Anterior cingulate cortex (tissue), 58 donors: ENCODE results near the gene PKDCC.
"Not testable (repeated sequence)": the region's sequence is repeated elsewhere in the genome, so short reads cannot be mapped to it uniquely, and the experiment has no call there.

Experiments used
- DNase-seq, 58 donors: peaks; one replicate each; lab custom pipeline; 2025; lab: John Stamatoyannopoulos, UW

PKDCC gene

DNA sequence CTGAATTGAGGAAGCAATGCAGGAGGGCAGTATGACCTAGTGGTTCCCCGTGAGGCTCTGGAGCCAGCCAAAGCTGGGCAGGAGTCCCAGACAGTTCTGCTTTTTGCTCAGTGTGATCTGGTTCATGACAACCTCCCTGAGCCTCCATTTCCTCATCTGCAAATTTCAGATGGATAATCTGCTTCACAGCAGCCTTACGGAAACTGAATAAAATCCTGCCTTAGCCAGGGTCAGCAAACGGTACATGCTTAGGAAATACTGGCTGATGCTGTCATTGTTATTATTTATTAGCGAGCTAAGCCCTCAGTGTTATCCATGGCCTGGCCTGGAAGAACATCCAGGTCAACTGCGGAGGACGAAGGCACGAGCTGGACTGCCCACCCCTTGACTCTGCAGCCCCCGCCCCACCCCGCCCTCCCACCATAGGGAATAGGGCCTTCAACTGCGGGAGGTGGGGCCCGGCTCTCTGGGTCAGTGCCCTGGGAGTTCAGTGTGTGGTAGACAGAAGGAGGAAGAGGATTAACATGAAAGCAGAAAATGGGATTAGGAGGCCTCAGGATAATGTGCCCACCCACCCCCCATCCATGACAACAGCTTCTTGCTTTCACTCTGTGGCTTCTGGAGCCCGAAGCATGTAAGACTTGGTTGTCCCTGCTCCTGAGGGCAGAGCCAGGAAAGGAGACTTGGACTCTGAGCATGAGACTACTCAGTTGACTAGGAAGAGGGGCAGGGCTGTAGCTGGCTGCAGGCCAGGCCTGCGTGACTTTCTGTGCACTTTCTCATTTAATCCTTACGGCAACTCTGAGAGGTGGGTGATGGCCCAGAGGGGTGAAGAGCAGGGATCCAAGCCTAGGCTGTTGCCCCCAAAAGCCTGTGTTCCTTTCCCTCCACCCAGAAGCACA lies 13.1 kb downstream of the PKDCC start:
- DNase-seq = peak in 5 of 58 donors; percentile 12 to 30 (median 13)

- no peak for DNase-seq
These were observed 14.0 kb downstream of the PKDCC start for GRCh38 chr2:42061839-42062238.

- no peak for DNase-seq
These were observed 15.8 kb downstream of the PKDCC start for GRCh38 chr2:42063431-42064171.

DNA sequence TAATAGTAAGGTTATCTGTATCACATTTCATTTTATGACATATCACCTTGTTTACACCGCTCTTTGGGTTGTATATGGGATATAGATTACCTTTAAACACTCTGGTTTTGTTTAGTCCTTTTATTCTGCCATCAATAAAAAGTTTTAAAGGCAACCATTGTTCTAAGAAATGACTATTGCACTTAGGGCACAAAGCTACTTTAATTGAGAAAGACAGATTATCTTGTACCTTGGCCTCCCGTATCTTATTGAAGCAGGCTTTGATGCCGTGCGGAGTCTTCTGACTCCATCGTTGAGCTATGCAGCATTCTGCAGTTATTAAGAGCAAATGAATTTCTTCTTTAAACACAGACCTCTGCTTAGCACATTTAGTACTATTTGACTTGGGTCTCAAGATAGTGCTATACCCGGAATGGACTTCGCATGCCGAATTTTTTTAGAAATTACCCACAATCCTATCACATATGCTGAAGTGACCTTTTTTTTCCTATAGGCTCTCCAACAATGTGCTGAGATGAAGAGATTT lies 16.7 kb downstream of the PKDCC start:
- DNase-seq = no peak

DNA sequence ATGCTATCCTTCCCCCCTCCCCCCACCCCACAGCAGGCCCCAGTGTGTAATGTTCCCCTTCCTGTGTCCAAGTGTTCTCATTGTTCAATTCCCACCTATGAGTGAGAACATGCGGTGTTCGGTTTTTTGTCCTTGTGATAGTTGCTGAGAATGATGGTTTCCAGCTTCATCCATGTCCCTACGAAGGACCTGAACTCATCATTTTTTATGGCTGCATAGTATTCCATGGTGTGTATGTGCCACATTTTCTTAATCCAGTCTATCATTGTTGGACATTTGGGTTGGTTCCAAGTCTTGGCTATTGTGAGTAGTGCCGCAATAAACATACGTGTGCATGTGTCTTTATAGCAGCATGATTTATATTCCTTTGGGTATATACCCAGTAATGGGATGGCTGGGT lies 17.9 kb downstream of the PKDCC start:
- not testable (repeated sequence) for DNase-seq

DNA sequence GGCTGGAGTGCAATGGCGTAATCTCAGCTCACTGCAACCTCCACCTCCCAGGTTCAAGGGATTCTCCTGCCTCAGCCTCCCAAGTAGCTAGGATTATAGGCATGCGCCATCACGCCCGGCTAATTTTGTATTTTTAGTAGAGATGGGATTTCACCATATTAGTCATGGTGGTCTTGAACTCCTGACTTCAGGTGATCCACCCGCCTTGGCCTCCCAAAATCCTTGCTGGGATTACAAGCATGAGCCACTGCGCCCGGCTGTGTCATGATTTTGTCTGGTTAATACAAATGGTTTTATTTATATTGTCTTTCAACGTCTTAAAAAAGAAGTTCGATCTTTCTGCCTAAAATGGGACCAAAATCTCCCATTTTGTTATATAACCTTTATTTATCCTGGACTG lies 19.2 kb downstream of the PKDCC start:
- not testable (repeated sequence) for DNase-seq

GRCh38 chr2:42067521-42067920 lies 19.7 kb downstream of the PKDCC start:
- no peak for DNase-seq

- no peak for DNase-seq
These were observed 20.9 kb downstream of the PKDCC start for GRCh38 chr2:42068571-42069178.

DNA sequence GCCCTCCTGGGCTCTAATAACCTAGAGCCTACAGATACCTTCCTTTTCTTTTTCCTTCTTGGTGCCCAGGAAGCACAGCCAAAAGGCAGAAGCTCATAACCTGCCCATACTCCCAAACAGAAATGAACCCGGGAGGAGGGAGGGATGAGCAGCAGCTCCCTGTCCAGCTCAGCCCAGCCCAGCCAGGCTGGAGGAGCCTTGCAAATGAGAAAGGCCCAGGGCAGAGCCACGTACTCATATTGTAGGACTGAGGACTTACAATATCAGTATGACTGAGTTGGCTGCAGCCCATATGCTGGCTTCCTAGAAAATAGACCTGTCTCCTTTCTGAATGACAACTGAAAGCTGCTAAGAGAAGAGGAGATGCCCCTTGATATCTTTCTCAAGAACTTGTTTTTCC lies 21.7 kb downstream of the PKDCC start:
- DNase-seq = no peak

DNA sequence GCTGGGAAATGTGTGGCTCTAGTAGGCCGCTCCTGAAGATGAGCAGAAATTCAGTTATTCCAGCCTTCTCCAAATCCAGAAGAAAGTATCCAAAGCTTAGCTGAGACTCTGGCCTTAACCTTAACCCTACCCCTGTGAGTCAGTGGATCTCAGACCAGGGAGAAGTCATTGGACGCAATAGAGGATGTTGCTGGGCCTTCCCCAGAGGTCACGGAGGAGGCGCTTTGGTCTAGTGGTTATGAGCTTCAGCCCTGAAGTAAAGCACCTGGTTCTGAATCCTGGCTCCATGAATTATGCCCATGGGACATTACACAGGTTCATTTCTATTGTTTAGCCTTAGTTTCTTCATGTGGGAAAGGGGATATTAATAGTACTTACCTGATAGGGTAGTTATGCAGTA lies 24.0 kb downstream of the PKDCC start:
- no peak for DNase-seq

DNA sequence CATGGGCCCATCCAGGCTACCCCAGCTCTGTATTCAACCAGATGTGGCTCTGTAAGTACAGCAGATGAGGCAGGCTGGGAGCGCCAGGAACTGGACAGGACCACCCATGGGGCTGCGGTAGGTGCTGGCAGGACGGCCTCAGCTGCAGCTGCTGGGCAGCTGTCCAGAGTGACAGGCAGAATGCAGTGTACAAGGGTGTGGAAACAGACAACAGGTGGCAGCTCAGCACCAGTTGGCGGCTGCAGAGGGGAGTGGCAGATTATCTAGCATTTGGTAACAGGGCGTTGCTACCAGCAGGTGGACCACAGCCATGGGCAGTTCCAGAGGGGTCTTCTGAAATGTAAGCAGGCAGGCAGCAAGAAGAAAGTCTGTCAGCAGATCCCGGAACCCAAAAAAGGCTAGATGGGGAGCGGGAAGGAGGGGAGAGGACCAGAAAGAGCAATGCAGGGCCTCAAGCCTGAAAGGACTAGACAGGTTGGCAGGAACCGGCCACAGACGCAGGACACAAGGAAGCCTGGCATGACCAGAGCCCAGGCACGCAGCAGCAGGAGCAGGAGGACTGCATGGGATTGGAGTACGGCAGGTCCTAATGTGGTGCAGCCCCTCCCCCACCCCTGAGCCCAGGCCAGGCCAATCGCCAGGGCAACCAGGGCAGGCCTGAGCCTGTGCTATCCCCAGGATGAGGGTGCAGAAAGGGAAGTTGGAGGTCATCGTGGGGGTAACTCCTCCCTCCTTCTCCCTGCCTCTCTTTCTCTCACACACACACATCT lies 24.7 kb downstream of the PKDCC start:
- no peak for DNase-seq

- DNase-seq = no peak
These were observed 26.1 kb downstream of the PKDCC start for GRCh38 chr2:42073739-42074503.

DNA sequence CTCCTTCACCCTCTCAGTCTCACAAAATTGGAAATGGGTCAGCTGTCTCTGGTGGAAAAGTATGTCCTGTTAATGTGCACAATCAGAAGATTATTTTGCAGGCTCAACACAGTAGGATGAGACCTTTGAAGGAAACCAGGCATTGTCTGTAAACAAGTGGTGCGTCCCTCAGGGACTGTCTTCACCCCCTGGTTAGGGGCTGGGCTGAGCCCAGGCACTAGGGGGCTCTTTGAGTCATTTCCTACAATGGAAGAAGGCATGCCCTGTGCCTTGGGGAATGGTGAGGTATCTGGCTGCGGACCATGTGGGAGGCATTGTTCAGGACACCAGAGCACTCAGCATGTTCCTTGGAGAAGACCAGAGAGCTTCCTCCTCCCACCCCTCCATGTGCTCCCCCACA lies 26.8 kb downstream of the PKDCC start:
- no peak for DNase-seq

GRCh38 chr2:42076357-42077225 lies 28.8 kb downstream of the PKDCC start:
- no peak for DNase-seq

- DNase-seq = no peak
These were observed 29.5 kb downstream of the PKDCC start for GRCh38 chr2:42077343-42077742.

DNA sequence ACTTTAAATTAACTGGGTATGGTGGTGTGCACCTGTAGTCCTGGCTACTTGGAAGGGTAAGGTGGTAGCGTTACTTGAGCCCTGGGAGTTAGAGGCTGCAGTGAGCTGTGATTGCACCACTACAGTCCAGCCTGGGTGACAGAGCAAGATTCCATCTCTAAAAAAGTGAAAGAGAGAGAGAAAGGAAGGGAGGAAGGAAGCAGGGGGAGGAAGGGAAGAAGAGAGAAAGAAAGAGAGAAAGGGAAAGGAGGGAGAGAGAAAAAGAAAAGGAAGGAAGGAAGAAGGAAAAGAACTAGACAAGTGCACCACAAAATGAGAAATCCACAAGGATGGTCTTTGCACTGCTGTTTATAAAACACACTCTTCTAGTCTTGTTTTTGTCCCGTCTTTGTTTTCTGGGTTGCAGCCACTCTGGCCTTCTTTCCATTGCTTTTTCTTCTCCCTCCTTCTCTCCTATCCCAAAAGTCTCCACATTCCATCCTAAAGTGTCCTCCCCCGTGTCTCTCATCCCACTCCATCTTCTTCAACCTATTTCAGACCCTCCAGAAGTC lies 32.0 kb downstream of the PKDCC start:
- DNase-seq = no peak

DNA sequence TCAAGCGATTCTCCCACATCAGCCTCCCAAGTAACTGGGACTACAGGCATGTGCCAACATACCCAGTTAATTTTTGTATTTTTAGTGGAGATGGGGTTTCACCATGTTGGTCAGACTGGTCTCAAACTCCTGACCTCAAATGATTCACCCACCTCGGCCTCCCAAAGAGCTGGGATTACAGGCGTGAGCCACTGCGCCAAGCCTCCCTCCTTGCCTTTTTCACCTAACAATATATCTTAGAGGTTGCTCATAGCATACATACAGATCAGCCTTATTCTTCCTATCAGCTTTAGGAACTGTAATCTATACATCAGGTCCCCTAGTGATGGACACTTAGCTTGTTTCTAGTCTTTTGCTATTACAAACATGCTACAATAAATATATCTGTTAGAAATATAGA lies 33.3 kb downstream of the PKDCC start:
- not testable (repeated sequence) for DNase-seq

GRCh38 chr2:42082016-42082415 lies 34.2 kb downstream of the PKDCC start:
- DNase-seq = no peak
